HG03469 (cell line): ENCODE results near the gene MRPL12.

ENCODE experiments used
- ATAC-seq: cut with Tn5 transposase; IDR thresholded peaks from one replicate; pipeline ENCODE4 v1.9.1; 2021; ENCODE audit warnings: mild to moderate bottlenecking, moderate library complexity, moderate number of reproducible peaks; ENCODE audit not compliant: unreplicated experiment

MRPL12 gene

DNA sequence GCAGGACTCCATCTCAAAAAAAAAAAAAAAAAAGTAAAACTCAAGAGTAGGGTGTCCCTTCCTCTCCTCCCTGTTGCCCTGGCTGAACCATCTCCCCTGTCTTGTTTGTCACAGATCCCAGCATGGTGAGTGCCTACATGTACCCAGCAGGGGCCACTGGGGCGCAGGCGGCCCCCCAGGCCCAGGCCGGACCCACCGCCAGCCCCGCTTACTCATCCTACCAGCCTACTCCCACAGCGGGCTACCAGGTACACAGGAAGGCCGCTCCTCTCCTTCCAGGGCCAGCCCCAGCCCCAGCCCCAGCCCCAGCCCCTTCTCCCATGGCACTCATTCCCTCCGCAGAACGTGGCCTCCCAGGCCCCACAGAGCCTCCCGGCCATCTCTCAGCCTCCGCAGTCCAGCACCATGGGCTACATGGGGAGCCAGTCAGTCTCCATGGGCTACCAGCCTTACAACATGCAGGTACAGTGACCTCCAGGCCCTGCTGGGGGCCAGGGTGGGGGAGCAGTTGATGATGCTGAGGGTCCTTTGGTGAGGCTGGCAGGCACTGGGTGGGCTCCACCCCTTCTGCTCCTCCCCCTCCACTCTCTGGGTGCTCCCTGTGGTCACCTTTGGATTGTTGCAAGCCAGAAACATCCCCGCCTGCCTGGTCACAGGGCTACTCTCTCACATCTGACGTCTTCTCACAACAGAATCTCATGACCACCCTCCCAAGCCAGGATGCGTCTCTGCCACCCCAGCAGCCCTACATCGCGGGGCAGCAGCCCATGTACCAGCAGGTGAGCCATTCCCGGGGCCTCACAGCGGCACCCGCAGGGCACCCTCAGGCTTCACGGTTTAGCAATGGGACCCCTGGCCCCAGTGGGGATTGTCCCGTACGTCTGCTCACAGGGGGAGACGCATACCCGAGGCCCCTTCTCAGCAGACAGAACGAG is 2.5 kb upstream of the MRPL12 start:
- no peak for ATAC-seq

DNA sequence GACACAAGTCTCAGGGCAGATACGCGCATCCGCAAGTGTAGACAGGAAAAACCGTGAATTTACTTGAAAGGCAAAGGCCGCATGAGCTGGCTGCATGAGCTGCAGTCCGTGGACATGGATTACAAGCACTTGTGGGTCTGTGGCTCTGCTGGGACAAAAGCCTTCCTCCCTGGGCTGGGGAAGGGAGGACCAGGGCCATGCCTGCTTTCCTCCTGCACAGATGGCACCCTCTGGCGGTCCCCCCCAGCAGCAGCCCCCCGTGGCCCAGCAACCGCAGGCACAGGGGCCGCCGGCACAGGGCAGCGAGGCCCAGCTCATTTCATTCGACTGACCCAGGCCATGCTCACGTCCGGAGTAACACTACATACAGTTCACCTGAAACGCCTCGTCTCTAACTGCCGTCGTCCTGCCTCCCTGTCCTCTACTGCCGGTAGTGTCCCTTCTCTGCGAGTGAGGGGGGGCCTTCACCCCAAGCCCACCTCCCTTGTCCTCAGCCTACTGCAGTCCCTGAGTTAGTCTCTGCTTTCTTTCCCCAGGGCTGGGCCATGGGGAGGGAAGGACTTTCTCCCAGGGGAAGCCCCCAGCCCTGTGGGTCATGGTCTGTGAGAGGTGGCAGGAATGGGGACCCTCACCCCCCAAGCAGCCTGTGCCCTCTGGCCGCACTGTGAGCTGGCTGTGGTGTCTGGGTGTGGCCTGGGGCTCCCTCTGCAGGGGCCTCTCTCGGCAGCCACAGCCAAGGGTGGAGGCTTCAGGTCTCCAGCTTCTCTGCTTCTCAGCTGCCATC is 1.7 kb upstream of the MRPL12 start:
- ATAC-seq, result no peak

DNA sequence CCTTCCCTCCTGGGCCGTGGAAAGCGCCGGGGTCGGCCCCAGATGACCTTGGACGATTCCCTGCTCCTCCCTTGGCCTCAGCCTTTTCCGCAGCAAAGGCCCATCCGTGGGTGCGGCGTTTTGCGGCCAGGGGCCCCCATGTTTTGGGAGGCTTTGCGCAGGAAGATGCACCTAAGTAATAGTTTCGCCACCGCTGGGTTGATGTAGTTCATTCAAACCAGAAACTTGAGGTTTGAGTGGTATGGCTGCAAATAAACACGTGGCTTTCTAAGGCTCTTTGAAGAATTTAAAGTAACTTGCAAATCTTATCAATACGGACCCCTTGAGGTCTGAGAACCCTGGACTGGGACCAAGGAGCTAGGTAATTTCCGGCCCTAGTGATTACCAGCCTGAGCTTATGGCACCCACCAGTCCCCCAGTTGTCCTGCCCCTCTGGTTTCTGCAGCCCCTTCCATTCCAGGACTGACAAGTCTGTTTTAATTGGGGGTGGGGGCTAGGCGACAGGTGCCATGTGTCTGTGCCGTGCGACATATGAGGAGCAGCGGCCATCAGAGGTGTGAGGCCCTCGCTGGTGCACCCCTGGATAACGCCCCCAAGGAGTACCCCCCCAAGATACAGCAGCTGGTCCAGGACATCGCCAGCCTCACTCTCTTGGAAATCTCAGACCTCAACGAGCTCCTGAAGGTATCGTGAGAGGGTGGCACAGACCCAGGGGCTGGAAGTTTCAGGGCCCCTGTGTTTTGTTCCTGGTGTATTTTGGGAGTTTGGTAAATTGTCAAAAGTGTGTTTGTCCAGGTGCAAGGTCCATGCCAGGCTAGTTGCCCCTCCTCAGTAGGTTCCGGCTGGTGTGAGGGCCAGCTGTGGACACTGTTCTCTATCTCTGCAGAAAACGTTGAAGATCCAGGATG is 834 bp downstream of the MRPL12 start:
- ATAC-seq, result no peak

DNA sequence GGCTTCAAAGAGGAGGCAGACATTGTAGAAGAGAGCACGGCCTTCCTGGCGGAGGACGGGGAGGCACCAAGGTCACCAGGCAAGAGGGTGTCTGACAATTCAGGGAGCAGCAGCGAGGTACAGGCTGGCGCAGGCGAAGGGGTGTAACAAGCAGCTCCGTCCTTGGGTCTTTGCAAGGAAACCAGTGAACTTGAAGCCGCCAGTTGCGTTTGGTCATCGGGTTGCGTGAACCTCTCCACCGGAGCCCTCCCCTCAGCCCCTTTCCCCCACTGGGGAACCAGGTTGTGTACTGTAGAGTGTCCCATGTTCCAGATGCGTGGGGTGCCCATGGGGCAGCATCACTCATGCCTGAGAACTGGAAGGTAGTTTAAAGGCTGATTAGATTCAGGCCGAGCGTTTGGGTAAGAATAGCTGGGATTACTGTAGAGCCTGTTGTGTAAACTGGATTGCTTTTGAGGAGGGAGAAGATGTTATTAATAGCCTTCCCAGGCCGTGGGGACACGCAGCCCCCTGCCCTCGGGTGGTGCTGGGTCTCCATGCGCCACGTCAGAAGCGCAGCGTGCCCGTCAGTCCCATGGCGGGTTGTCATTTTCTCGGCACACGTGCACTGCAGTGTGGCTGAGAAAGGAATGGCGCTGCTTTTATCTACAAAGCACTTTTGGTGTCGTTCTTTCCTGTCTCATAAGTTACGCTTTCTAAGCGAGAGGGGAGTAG is 2.5 kb downstream of the MRPL12 start:
- ATAC-seq, result no peak

DNA sequence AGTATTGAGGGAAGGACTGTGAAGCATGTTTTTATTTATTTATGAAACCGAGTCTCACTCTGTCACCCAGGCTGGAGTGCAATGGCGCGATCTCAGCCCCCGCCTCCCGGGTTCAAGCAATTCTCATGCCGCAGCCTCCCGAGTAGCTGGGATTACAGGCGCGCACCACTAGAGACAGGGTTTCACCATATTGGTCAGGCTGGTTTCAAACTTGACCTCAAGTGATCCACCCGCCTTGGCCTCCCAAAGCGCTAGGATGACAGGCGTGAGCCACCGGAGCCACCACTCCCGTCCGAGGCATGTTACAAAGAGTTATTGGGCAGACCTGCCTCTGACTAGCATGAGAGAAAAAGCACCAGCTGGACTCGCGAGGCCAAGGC is 3.1 kb downstream of the MRPL12 start:
- ATAC-seq, result no peak

DNA sequence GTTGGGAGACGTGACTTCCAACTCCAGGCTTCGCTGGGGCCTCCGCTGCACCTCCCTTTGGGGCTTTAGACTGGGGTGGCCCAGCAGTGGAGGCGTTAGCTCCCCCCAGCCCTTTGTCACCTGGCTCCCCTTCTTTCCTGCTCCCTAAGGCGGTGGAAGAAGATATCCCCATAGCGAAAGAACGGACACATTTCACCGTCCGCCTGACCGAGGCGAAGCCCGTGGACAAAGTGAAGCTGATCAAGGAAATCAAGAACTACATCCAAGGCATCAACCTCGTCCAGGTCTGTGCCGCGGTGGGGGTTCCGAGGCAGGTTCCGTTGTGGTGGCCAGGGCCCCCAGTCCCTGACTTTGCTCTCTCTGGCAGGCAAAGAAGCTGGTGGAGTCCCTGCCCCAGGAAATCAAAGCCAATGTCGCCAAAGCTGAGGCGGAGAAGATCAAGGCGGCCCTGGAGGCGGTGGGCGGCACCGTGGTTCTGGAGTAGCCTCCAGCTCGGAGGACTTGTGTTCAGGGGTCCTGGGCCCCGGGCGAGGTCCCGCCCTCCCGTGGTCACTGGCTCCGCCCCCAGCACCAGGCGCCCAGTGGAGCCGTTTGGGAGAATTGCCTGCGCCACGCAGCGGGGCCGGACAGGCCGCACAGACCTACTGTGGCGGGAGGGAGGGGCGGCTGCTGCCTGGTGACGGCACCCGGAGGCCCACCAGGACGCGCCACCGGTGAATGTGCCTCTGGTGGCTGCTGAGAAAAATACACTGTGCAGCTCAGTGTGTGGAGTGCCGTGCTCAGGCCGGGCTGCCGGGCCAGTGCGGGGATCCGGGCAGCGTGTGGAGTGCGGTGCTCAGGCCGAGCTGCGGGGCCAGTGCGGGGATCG is 3.8 kb downstream of the MRPL12 start:
- ATAC-seq, result no peak

DNA sequence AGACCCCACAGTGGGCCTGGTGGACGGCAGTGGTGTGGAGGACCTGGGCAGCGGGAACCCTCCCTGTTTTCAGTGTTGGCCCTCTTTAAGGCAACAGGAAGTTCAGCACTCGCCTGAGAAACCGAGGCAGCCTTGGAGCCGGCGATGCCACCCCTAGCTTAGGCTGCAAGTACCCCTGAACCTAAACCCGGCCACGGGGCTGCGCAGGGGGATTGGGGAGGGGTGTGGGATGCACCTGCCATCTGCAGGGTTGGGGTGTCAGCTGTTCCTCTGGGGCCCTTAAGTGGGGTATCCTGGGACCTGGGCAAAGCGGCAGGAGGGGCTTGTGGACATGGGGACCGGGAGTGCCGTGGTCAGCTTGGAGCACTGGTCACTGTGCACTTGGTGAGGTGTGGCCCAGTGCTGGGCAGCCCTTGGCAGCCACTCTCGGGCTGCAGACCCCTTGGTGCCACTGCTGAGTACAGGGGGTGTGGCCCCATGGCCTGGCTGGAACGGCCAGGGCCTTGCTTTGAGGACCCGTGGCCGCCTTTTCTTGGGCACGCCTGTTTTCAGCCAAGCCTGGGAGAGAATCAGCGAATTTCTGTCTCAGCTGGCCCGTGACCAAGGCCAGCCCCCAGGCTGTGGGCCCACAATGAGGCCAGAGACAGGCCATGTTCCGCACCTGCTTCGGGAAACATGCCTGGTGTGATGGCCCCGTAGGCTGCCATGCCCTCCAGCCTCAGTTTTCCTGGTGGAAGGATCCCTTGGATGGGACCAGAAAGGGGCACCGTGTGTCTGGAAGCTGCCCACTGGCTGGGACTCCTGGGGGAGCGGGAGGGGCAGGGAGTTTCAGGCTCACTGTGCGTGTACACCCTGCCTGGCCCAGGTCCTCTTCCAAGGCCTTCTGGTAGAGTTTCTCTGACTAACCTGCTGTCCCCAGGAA is 4.8 kb downstream of the MRPL12 start:
- ATAC-seq, result no peak

DNA sequence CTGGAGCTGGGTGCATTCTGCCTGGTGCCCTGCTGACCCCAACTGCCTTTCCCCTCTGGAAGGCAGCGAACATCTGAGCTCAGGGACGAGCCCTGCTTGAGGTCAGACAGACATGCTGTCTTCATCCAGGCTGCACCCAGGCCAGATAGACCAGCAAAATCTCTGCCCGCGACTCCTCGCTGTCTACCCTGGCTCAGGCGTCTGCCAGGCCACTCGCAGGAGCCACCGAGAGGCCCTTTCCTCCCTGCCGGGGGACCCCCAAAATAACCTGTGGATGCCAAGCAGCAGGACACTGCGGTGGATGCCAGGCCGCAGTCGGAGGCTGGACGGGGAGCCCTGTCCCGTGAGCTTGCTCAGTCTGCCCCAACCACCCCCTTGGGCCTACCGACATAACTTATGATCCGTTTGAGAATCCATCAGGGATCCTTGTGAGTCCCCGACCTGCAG is 5.6 kb downstream of the MRPL12 start:
- no peak for ATAC-seq

DNA sequence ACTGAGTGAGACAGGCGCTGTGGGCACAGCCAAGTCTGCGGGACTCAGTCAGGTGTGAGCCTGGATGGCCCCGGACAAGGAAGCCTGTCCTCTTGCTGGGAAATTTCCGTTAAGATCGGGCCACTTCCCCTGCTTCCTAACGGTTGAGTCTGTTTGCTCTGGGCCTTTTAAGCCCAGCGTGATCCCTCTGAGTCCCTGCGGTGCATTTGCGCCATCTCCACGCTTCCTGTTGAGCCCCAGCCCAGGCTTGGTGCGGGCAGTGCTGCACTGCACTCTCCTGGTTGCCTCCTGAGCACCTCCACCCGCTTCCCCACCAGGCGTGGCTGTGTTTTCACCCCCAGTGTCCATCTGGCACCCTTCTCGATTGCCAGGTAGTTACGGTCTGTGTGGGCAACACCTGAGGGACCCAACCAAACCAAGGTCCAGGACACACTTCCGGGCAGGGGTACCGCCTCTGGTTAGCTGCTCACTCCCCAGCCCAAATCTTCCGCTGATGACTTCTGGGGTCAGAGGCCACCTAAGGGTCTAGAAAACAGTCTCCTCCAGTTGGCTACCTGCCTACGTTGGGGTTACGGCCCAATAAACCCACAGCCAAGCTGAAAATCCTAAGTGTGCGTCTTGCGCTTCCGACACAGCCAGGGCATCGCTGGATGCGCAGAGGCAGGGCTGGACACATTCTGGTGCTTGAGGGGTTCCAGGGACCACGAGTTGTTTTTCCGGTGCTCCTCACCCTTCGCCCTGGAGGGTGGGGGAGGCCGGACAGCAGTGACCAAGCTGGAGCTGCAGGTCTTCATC is 7.5 kb downstream of the MRPL12 start:
- ATAC-seq, result no peak

DNA sequence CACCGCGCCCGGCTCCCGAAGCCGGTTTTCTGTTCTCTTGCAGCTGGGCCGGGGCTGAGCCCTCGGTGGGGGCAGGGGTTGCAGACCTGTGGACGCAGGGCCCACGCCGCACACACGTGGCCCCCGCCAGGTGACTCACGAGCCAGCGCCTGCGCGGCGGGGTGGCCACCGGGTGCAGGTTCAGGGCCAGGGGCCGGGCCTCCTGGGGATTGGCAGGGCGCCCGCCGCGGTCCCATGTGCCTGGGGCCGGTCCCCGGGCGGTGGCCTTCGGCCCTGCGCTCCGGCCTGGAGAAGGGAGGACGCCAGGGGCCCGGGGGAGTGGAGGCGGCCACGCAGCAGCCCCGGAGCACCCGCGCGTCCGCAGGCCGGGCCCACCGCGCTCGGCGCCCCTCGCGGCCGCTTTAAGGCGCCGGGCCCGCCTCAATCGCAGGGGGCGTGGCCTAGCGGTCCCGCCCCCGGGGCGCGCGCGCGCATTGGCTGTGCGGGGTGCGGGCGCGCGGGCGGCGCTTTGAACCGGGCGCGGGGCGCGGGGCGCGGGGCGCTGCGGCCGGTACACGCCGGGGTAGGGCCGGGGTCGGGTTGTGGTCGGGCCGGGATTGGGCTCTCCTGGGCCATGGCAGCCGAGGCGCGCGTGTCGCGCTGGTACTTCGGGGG is 8.8 kb downstream of the MRPL12 start, which contains the start of gene SLC25A10:
TSS of gene SLC25A10 (plus strand) at position 471 of the 654 bp plus-strand sequence. CDS start at position 614, 143 bp downstream.
- ATAC-seq, result no peak

DNA sequence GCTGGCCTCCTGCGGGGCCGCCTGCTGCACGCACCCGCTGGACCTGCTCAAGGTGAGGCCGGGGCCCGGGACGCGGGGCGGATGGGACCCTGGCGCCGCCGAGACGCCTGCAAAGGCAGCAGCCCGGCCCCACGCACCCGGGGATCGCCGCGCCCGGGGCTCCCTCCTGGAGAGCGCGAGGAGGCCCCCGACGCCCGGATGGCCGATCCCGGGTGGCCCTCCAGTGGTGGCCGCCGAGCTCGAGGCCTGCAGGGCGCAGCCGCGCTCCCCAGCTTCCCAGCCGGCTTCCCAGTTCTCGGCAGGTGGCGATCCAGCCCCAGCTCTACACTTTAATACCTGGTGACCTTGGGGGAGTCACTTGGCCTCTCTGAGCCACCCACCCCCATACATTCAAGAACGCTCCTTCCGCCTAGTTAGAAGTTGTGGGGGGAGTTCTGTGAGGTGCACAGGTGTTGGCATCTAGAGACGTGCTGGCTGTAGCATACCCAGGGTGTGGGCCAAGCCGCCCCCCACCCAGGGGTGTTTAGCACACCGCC is 9.4 kb downstream of the MRPL12 start:
- no peak for ATAC-seq

DNA sequence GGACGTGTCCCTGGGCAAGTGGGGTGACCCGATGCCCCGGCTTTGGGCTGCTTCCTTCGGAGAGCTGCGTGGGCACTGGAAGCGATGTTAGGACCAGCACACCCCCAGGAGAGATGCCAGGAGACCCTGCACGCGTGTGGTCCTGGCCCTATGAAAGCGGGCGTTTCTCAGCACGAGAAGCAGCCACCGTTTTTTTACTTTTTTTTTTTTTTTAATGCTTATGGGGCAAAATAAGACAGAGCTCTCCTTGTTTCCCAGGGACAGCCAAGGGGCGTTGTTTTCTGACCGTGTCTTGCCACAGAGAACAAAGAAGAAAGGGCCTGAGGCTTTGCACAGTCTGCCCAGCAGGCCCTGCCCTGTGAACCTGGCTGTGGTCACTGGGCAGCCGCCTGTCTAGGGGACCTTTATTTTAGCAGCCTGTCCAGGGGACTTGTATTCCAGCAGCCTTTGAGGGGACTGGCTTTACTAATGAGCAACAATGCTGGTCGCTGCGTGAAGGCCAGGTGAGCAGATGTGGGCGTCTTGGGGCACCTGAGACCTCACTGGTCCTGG is 9.9 kb downstream of the MRPL12 start:
- no peak for ATAC-seq

DNA sequence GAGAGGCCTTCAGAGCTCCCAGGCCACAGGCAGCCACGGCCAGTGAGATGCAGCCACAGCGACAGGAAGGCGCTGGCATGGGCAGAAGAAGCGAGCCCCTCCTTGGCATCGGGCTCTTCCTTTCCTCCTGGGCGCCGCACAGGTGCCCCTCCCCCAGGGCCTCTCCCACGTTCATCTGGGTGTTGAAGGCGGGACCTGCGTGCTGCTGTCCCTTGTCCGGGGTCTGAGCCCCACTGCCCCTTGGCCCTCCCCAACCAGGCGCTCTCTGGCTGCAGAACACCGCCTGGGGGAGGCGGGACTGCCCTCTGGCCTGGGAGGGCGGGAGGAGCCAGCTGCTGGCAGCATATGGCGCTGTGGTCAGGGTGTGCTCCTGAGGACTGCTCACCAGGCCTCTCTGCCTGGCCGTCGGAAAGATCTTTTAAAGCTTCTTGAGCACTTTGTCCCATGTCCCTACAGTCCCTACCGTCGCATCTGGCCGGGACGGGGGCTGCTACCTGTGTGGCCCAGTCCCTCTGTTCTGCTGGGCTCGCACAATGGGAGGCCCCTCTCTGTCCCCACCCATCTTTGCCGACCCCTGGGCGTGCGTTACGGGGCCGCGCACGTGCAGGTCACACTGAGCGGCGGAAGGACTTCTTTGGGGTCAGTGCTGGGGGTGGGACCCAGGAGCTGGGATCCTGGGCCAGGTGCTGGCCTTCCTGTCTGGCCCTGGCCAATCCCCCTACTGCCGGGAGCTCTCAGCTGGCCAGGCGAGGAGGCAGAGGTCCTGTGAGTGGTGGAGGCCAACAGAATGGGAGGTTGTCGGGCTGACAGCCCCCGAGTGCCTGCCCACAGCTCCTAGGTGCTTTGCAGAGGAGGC is 10.6 kb downstream of the MRPL12 start:
- ATAC-seq, result no peak

DNA sequence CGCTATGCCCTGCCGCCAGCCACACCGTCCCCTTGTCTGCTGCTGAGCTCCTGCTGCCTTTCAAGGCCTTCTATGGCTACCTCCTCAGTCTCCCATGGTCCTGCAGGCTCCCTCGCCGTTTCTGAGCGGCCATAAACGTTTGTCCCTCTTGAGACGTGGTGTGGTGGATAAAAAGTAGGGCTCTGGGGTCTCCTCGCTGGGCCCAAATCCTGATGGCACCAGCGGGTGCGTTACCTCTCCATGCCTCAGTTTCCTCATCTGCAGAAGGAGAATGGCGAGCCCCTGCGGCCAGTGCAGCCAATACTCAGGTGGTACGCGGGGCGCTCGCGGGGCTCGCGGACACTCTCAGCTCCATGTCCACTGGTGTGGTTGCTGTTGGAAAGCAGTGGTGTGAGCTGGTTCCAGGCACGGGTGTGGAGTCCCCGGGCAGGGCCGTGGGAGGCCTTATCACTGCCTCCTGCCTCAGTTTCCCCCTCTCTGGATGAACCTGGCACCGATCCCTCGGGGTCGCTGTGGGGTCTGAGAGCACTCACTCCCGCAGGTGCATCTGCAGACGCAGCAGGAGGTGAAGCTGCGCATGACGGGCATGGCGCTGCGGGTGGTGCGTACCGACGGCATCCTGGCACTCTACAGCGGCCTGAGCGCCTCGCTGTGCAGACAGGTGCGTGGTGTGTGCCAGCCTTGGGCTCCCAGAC is 11.4 kb downstream of the MRPL12 start:
- ATAC-seq, result no peak
